ENCODE data around the gene MAK. TPM values are rescaled to one million over a fixed set of nuclear protein-coding genes. Genes with fewer than 3 reads are reported as not detected.

MAK gene
- total RNA-seq, 2 experiments from 2014 or later = 0.47 to 0.73 TPM

DNA sequence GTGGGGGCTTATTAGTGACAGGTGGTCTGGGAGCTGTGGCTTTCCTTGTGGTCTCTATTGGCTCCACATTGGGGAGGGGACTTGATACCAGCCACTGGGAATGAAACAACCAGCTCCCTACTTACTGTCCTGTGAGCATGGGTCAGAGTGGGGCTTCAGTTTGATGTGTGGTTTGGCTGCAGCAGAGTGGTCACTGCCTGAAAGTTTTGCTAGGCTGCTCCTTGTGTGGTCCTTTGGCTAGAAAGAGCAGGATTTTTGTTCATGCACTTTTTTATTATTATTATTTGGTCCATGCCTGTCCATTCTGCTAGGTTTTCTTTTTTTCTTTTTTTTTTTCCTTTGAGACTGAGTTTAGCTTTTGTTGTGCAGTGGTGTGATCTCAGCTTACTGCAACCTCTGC is 98.3 kb downstream of the MAK start:
- Mint-ChIP-seq H3K4me1 (ENCODE audit: low read depth) (peaks cover 3% of the 10 kb centered on the region), H3K4me3 (no peak overlapping the region), H3K27me3 (no peaks in the 10 kb centered on the region), H3K27ac (no peak overlapping the region), H3K9me3 (no peaks in the 10 kb centered on the region), H3K36me3 (ENCODE audit: low read depth) (no peaks in the 10 kb centered on the region)
- ATAC-seq (ENCODE audit: poor library complexity) = no peak
- Histone ChIP-seq H3K4me3 (ENCODE audit: low read length) (no peak overlapping the region), H3K27me3 (ENCODE audit: control insufficient read depth in 1 of 2, insufficient read depth in 2 of 2, low read length in 2 of 2) (no peaks in the 10 kb centered on the region), H3K4me1 (ENCODE audit: insufficient read depth, low read length) (no peaks in the 10 kb centered on the region), H3K36me3 (ENCODE audit: insufficient read depth, low read length) (no peaks in the 10 kb centered on the region), H3K27ac (ENCODE audit: low read depth in 1 of 2, low read length in 2 of 2) (no peak overlapping the region), H3K9me3 (ENCODE audit: control insufficient read depth in 1 of 2, insufficient read depth in 1 of 2, low read length in 2 of 2) (no peaks in the 10 kb centered on the region)
- ChIA-PET CTCF (interaction anchor here (0.6 kb wide), 1 partner anchor 19 kb away, joined by 4 read pairs; no protein-coding TSS in a partner anchor), POLR2A (no interaction called here)
- no peak for DNase-seq
- TF ChIP-seq, protein P1, sequence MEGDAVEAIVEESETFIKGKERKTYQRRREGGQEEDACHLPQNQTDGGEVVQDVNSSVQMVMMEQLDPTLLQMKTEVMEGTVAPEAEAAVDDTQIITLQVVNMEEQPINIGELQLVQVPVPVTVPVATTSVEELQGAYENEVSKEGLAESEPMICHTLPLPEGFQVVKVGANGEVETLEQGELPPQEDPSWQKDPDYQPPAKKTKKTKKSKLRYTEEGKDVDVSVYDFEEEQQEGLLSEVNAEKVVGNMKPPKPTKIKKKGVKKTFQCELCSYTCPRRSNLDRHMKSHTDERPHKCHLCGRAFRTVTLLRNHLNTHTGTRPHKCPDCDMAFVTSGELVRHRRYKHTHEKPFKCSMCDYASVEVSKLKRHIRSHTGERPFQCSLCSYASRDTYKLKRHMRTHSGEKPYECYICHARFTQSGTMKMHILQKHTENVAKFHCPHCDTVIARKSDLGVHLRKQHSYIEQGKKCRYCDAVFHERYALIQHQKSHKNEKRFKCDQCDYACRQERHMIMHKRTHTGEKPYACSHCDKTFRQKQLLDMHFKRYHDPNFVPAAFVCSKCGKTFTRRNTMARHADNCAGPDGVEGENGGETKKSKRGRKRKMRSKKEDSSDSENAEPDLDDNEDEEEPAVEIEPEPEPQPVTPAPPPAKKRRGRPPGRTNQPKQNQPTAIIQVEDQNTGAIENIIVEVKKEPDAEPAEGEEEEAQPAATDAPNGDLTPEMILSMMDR (IDR thresholded peaks at IDR 0.05) = no peak
- intact Hi-C loops (cut with DNase I, micrococcal nuclease) = no loop called here

DNA sequence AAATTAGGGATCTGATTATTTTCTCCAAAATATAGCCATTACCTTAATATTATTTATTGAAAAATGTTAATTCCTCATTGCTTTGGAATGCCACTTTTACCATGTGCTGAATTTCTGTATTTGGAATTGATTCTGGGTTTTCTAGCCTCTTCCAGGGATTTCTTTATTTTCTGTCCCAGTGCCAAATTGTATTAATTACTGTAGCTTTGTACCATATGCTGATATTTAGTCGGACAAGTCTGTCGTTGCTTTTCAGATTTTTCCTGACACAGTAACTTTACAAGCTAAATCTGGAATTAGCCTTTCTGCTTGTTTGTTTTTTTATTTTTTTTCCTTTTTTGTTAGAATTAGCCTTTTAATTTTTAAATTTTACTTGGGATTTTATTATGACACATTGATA is 101.6 kb downstream of the MAK start:
- POLR2A ChIA-PET = interaction anchor here (1.1 to 1.7 kb wide), 2 partner anchors 16 to 34 kb away, joined by 3 read pairs; no protein-coding TSS in a partner anchor
- CTCF ChIA-PET = no interaction called here

DNA sequence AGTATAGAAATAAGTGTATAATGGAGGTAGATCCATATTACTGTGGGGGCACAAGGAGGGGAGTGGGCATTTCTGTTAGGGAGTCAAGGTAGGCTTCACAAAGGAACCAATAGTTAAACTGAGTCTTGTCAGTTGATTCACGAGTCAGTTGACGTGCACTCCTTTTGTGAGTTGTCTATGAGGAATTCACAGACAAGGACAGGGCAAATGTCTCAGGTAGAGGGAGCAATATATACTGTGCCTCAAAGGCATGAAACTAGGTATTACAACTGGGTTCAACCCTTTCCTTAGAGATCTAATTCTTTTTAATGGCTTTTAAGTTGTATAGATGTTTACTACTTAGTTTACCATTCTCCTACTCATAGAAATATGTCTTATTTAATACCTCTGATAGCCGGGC is 104.5 kb downstream of the MAK start:
- ChIA-PET POLR2A (interaction anchor here (1.6 kb wide), 1 partner anchor 12 kb away, joined by 4 read pairs; no protein-coding TSS in a partner anchor), CTCF (no interaction called here)
- DNase-seq = no peak
- no peak for ATAC-seq (ENCODE audit: poor library complexity)
- no peaks in the 10 kb centered on the region for H3K27me3 Mint-ChIP-seq
- no peaks in the 10 kb centered on the region for H3K4me1 Mint-ChIP-seq (ENCODE audit: low read depth)
- Histone ChIP-seq H3K9me3 (ENCODE audit: control insufficient read depth in 1 of 2, insufficient read depth in 1 of 2, low read length in 2 of 2) (no peaks in the 10 kb centered on the region), H3K27me3 (ENCODE audit: control insufficient read depth in 1 of 2, insufficient read depth in 2 of 2, low read length in 2 of 2) (no peaks in the 10 kb centered on the region), H3K36me3 (ENCODE audit: insufficient read depth, low read length) (peaks cover 13% of the 10 kb centered on the region), H3K4me3 (ENCODE audit: low read length) (no peak overlapping the region), H3K4me1 (ENCODE audit: insufficient read depth, low read length) (no peaks in the 10 kb centered on the region), H3K27ac (ENCODE audit: low read depth in 1 of 2, low read length in 2 of 2) (no peak overlapping the region)
- TF ChIP-seq, protein P1 (IDR thresholded peaks at IDR 0.05) = no peak
- H3K36me3 Mint-ChIP-seq (ENCODE audit: low read depth) = peaks cover 34% of the 10 kb centered on the region
- no peaks in the 10 kb centered on the region for H3K9me3 Mint-ChIP-seq
- H3K27ac Mint-ChIP-seq = no peak overlapping the region
- no peak overlapping the region for H3K4me3 Mint-ChIP-seq
- intact Hi-C loops (cut with DNase I, micrococcal nuclease) = no loop called here

More for the DNA sequence above, 101.6 kb downstream of the MAK start:
- H3K27me3 ChIP-seq (ENCODE audit: control insufficient read depth in 1 of 2, insufficient read depth in 2 of 2, low read length in 2 of 2) = no peaks in the 10 kb centered on the region
- no peak for ATAC-seq (ENCODE audit: poor library complexity)
- no peak overlapping the region for H3K27ac Mint-ChIP-seq
- no peaks in the 10 kb centered on the region for H3K9me3 ChIP-seq (ENCODE audit: control insufficient read depth in 1 of 2, insufficient read depth in 1 of 2, low read length in 2 of 2)
- intact Hi-C loops (cut with DNase I, micrococcal nuclease) = no loop called here
- no peak overlapping the region for H3K27ac ChIP-seq (ENCODE audit: low read depth in 1 of 2, low read length in 2 of 2)
- DNase-seq = no peak
- peaks cover 16% of the 10 kb centered on the region for H3K36me3 Mint-ChIP-seq (ENCODE audit: low read depth)
- H3K4me3 ChIP-seq (ENCODE audit: low read length) = no peak overlapping the region
- TF ChIP-seq, protein P1 (IDR thresholded peaks at IDR 0.05) = no peak
- no peaks in the 10 kb centered on the region for H3K4me1 ChIP-seq (ENCODE audit: insufficient read depth, low read length)
- no peaks in the 10 kb centered on the region for H3K9me3 Mint-ChIP-seq
- H3K36me3 ChIP-seq (ENCODE audit: insufficient read depth, low read length) = peaks cover 3% of the 10 kb centered on the region
- H3K4me3 Mint-ChIP-seq = no peak overlapping the region
- H3K27me3 Mint-ChIP-seq = no peaks in the 10 kb centered on the region
- no peaks in the 10 kb centered on the region for H3K4me1 Mint-ChIP-seq (ENCODE audit: low read depth)
